Jurkat, Clone E6-1 (cell line): ENCODE results near the gene FGFRL1.

Experiments used
- DNase-seq: peaks from one replicate; pipeline ENCODE4 v3.0.0-alpha.2; 2011; ENCODE audit warnings: low read depth, low spot score
- H3K4me3 ChIP-seq: 2 replicates; pipeline ENCODE4 v1.5.1; 2011; ENCODE audit warnings: mild to moderate bottlenecking, low read length, control low read depth, moderate library complexity

FGFRL1 gene

DNA sequence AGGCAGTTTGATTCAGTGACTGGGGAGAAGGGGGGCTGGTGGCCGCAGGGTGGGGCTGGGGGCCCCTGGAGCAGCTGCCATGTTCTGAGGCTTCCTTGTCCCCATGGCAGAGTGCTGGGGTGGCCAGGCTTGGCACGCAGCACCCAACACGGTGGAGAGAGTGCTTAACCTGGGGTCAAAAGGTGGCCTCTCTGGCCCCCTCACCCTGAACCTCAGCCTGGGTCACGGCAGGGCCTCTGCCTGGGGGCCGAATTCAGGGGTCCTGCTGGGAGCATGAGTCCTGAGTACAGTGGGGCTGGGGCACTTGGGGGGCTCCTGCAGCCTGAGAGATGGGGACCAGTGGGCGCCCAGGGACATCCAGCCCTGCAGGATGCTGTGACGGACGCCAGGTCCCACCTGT, 19.9 kb downstream of the FGFRL1 start:
- no peak overlapping the region for H3K4me3 ChIP-seq
- no peak for DNase-seq

- no peak overlapping the region for H3K4me3 ChIP-seq
- no peak for DNase-seq
These were observed 20.8 kb downstream of the FGFRL1 start for GRCh38 chr4:1031956-1032795.

GRCh38 chr4:1032861-1033260, 21.4 kb downstream of the FGFRL1 start:
- DNase-seq = no peak
- no peak overlapping the region for H3K4me3 ChIP-seq

DNA sequence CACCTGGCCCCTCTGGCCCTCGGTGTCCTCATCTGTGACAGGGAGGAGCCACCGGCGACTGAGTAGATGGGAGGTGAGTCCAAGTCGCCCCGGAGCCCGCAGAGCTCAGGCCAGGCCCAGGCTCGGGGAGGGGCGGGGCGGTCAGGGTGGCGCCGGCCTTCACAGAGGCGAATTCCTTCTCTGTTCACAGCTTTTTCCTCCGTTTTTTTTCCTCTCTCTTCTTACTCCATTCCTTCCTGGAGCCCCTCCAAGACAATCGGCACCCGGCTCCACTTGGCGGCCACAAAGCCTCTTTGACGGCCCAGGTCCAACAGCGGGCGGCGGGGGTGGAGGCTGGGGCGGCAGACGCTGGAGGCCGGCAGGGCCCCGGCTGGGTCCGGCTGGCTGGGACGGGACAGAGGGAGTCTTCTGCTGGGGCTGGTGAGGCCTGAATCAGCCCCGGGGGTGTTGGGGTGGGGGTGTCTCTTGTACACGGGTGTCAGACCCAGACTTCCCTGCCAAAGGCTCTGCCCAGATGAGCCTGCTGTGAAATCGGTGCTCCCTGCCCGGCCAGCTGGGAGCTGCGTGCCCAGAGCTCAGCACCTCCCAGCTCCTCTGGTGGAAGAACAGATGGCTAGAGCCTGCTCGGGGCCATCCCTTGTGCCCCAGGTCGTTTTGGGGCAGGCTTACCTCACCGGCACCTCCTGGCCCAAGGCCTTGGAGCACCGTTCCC, 22.6 kb downstream of the FGFRL1 start:
- H3K4me3 ChIP-seq = no peak overlapping the region
- DNase-seq = no peak

- no peak for DNase-seq
- H3K4me3 ChIP-seq = no peak overlapping the region
These were observed 24.1 kb downstream of the FGFRL1 start for GRCh38 chr4:1035510-1035909.

GRCh38 chr4:1036095-1036494, 24.7 kb downstream of the FGFRL1 start:
- no peak for DNase-seq
- no peak overlapping the region for H3K4me3 ChIP-seq

DNA sequence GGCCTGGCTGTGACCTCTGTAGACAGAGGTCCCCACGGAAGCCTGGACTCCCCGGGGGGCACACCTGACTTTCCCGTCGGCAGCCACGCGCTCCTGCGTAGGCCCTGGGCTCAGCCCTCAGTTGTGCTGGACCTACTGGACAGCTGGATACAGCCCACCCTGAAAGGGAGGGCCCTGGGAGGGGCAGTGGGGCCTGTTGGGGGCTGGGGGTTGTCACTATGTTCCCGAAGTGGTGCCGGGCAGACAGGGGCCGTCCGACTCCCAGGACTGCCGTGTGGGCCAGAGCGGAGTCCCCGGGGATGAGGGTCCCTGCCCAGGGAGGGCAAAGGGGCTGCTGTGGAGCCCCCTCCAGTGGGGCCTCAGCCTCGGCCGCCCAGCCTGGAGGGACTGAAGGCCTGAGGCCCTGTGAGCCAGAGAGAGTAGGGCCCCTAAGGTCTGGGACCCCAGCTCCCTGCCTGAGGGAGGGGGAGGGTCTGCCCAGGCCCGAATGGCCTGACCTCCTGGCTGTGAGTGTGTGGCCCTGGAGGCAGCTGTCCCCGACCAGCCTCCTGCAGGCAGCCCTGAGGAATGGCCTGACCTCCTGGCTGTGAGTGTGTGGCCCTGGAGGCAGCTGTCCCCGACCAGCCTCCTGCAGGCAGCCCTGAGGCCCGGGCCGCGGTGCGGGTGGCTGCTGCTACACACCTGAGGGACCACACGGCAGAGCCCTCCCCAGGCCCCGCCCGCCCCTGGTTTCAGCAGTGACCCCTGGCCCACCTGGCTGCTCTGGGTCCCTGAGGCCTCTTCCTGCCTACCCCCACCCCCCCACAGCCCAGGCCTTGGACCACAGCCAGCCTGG, 25.8 kb downstream of the FGFRL1 start:
- H3K4me3 ChIP-seq = no peak overlapping the region
- no peak for DNase-seq

DNA sequence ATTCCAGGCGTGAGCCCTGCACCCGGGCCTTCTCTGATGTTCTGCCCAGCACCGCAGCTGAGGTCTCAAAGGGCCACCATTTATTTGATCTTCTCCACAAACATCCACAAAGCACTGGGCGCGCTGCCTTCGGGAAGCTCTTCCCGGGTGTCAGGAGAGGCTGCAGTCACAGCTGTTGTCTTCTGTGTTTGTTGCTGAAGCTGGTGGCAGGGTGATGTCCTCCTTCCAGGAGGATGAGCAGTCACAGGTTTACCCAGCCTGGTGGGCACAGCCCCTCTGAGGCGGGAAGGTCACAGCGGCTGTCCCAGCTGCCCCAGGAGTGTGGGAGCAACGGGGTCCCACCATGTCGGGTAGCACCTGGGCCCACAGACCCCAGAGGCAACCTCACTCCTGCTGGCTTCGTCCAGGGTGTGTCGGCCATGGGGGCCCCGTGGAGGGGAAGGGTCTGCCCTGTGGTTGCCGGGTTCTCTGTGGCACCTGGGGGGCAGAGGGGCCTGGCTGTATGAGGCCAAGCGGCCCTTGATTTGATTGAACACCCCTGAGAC, 27.6 kb downstream of the FGFRL1 start:
- no peak for DNase-seq
- no peak overlapping the region for H3K4me3 ChIP-seq

GRCh38 chr4:1039493-1040343, 28.3 kb downstream of the FGFRL1 start:
- no peak for DNase-seq
- no peak overlapping the region for H3K4me3 ChIP-seq

DNA sequence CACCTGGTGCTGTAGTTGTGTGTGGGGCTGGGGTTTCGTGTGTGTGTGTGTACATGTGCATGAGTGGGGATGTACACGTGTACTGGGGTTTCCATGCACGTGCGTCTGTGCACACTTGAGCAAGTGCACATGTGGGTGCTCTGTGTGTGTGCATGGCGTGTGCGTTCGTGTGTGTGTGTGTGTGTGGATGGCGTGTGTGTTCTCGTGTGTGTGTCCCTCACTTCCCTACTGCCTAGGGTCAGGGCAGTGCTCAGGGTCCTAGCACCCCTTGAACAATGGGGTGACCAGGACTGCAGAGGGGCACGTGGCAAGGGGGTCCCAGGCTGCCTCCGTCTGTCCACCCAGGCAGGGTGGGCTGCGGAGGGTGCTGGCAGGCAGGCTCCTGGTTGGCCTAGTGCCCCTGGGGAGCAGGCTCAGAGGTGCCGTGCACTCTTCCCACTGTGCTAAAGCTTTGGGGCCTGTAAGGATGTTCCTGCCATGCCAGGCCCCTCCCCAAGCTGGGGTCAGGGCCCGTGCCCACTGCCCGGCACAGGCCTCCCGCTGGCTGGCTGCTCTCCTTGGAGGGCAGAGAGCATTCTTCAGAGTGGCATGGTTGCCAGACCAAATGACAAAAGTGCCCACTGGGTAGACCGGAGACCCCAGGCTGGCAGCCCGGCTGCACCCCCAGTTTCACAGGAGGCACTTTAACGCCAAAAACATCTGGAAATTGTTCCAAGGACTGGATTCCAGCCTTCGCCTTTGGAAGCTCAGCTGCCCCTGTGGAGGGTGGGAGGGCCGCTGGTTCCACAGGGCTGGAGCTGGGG, 29.1 kb downstream of the FGFRL1 start:
- no peak overlapping the region for H3K4me3 ChIP-seq
- no peak for DNase-seq

- H3K4me3 ChIP-seq = no peak overlapping the region
- no peak for DNase-seq
These were observed 29.9 kb downstream of the FGFRL1 start for GRCh38 chr4:1041147-1041935.

GRCh38 chr4:1041936-1042330, 30.5 kb downstream of the FGFRL1 start:
- no peak overlapping the region for H3K4me3 ChIP-seq
- DNase-seq = no peak

DNA sequence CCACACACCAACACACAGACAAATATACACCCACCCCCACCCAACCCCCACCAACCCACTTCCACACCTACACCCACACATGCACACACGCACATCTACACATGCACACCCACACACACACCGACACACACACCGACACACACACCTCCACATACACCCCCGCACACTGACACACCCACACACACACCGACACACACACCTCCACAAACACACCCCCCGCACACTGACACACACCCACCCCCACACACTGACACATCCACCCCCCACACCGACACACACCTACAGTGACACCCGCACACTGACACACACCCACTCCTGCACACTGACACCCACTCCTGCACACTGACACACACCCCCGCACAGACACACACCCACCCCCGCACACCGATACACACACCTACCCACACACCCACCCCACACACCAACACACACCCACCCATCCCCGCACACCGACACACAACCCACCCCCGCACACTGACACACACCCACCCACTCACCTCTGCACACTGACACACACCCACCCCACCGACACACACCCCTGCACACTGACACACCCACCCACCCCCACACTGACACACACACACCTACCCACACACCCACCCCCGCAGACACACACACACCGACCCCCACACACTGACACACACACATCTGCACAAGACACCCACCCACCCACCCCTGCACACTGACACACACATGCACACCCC, 31.1 kb downstream of the FGFRL1 start:
- no peak for DNase-seq
- no peak overlapping the region for H3K4me3 ChIP-seq

DNA sequence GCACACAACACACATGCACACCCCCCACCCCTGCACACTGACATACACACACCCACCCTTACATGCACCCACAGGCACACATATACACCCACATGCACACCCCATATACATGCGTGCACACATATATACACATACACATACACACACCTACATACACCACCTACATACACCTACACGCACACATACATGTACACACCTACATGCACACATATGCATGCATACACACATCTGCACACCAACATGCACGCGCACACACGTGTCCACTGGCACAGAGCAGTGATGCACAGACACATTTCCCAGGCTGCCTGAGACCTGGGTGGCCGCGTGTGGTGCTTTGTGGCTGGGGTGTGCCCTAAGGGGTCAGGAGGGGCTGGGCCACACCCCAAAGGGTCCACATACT, 31.7 kb downstream of the FGFRL1 start:
- DNase-seq = no peak

DNA sequence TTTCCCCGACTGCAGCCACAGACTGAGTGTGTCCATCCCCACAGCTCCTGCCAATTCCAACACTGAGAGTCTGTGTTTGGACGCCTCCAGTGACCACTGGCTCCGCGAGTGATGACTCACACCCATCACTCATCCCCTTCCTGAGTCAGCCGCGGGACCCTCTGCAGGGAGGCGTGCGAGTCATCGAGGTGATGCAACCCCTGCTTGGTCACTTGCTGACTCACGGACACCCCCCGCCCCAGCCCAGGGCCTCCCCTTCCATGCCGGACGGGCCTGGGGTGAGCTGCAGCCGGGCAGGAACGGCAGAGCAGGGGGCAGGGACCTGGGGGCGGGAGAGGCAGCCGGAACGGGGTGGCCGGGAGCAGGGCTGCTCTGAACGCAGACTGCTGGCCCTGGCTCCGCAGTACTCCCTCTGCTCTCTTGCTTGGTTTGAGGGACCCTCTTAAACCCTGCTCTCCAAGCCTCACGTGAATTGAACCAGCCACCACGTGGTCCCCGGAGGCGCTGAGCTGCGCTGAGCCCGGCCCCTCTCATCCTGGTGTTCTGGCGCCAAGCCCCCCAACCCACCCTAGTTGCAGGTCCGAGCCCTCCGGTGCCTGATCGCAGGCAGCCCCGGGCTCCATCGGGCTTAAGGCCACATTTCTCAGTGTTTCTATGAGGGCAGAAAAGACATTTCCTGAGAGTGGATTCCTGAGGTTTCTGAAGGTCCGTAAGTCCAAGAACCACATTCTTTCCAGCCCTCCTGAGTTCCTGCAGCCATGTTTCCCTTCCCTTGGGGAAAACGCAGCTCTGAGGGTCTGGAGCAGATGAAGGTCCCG, 32.4 kb downstream of the FGFRL1 start:
- no peak for DNase-seq
- no peak overlapping the region for H3K4me3 ChIP-seq

More for the DNA sequence above, 31.7 kb downstream of the FGFRL1 start:
- no peak overlapping the region for H3K4me3 ChIP-seq
